Activated CD8-positive, alpha-beta T cell treated with anti-CD3 and anti-CD28 coated beads for 36 hours (primary cell): ENCODE results near the gene TBC1D25. TPM values are rescaled to one million over a fixed set of nuclear protein-coding genes. Genes with fewer than 3 reads are reported as not detected.

Source experiments
- ATAC-seq: fragments of 200-7000 bp; cut with Tn5 transposase; one replicate; pipeline ENCODE4 v1.10.0; 2021; ENCODE audit warnings: mild to moderate bottlenecking, moderate library complexity
- CTCF ChIA-PET: fragments of 350-600 bp; sonication (Branson Sonifier 250); formaldehyde crosslinking; loops from one replicate; lab custom pipeline; 2021; ENCODE audit warnings: antibody characterized with exemption; lab: Charles Lee
- POLR2A ChIA-PET: fragments of 350-600 bp; sonication (Branson Sonifier 250); formaldehyde crosslinking; loops from one replicate; lab custom pipeline; 2021; ENCODE audit warnings: antibody characterized with exemption; lab: Charles Lee
- DNase-seq: peaks from one replicate; pipeline ENCODE4 v3.0.0-alpha.2; 2020
- H3K27ac Mint-ChIP-seq: one replicate; pipeline ENCODE4 v1.8.0; 2021; ENCODE audit warnings: mild to moderate bottlenecking, mixed read lengths
- H3K27me3 Mint-ChIP-seq: one replicate; pipeline ENCODE4 v1.8.0; 2021; ENCODE audit warnings: mixed read lengths
- H3K36me3 Mint-ChIP-seq: one replicate; pipeline ENCODE4 v1.8.0; 2021; ENCODE audit warnings: low read depth, mixed read lengths
- H3K4me1 Mint-ChIP-seq: one replicate; pipeline ENCODE4 v1.8.0; 2021; ENCODE audit warnings: low read depth, mixed read lengths
- H3K4me3 Mint-ChIP-seq: one replicate; pipeline ENCODE4 v1.8.0; 2021; ENCODE audit warnings: mild to moderate bottlenecking, moderate library complexity, mixed read lengths
- H3K9me3 Mint-ChIP-seq: one replicate; pipeline ENCODE4 v1.8.0; 2021; ENCODE audit warnings: mixed read lengths
- CTCF ChIP-seq: fragments of 200-600 bp; IDR thresholded peaks from one replicate; pipeline ENCODE4 v1.8.0; 2022; ENCODE audit warnings: antibody characterized with exemption, mild to moderate bottlenecking
- intact Hi-C: fragments of 100-400 bp; cut with micrococcal nuclease; formaldehyde crosslinking; loops from one replicate; pipeline ENCODE4 v1.10.0; 2022
- total RNA-seq, 2 experiments: library from RNA; stranded (reverse); gene quantifications; one replicate each; pipeline ENCODE4 v1.2.3, GENCODE V29; 2021

Gene TBC1D25
- total RNA-seq, 2 experiments from 2014 or later: 11.4 to 11.9 TPM

- Mint-ChIP-seq H3K27ac (no peak overlapping the region), H3K4me3 (no peak overlapping the region), H3K9me3 (no peaks in the 10 kb centered on the region), H3K4me1 (peaks cover 3% of the 10 kb centered on the region), H3K27me3 (no peaks in the 10 kb centered on the region), H3K36me3 (peaks cover 14% of the 10 kb centered on the region)
- intact Hi-C loops: no loop called here
- DNase-seq (no peak), ATAC-seq (no peak)
- ChIA-PET CTCF (no interaction called here), POLR2A (interaction anchor here (0.6 kb wide), 1 partner anchor 17 kb away, joined by 4 read pairs; no protein-coding TSS in a partner anchor)
- no peak for TF ChIP-seq CTCF
Observed at GRCh38 chrX:48560681-48561080, 21.2 kb downstream of the TBC1D25 start.

GRCh38 chrX:48569958-48570357, 30.4 kb downstream of the TBC1D25 start:
- POLR2A ChIA-PET: interaction anchor here (0.8 kb wide), 1 partner anchor 9 kb away, joined by 3 read pairs; no protein-coding TSS in a partner anchor
- peaks cover 3% of the 10 kb centered on the region for H3K36me3 Mint-ChIP-seq
- DNase-seq (peak; percentile 29), ATAC-seq (peak; percentile 57)
- H3K4me1 Mint-ChIP-seq: peaks cover 4% of the 10 kb centered on the region
- no peaks in the 10 kb centered on the region for H3K27me3 Mint-ChIP-seq
- CTCF ChIA-PET: interaction anchor here (1.3 kb wide), 1 partner anchor 30 kb away, joined by 3 read pairs; the partner anchor contains the start of gene TBC1D25
- no peak for TF ChIP-seq CTCF
- no peak overlapping the region for H3K4me3 Mint-ChIP-seq
- H3K9me3 Mint-ChIP-seq: no peaks in the 10 kb centered on the region
- intact Hi-C loops: loop anchor here (5.0 kb wide), 1 partner anchor 33 kb away; the partner anchor contains the start of gene TBC1D25
- no peak overlapping the region for H3K27ac Mint-ChIP-seq

DNA sequence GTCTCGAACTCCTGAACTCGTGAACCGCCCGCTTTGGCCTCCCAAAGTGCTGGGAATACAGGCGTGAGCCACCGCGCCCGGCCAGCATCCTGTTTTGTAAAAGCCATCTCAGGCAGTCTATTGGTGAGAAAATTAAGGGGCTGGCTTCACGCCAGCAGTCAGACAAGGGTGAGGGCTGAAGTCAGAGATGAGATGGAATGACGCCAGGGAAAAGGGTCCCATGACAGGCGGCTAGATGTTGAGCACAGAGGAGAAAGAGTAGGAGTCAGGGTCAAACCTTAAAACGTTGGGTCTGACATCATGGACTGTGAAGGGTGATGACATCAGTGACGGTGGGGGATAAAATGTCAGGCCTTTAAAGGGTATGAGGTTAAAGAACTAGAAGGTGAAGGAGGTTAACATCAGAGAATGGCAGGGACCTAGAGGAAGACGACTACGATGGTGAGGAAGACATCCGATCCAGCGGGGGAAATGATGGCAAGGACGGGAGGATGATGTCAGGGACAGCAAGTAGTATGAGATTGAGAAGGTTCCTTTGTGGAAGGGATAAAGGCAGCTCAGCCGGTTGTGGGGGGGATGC, 34.3 kb downstream of the TBC1D25 start:
- H3K36me3 Mint-ChIP-seq: peaks cover 36% of the 10 kb centered on the region
- DNase-seq (peak; percentile 54), ATAC-seq (peak; percentile 20)
- H3K27ac Mint-ChIP-seq: peak overlapping the region; percentile 95
- no peak for TF ChIP-seq CTCF
- no peaks in the 10 kb centered on the region for H3K9me3 Mint-ChIP-seq
- H3K27me3 Mint-ChIP-seq: no peaks in the 10 kb centered on the region
- peak overlapping the region; percentile 83 for H3K4me3 Mint-ChIP-seq
- POLR2A ChIA-PET: interaction anchor here (0.6 to 2.4 kb wide), 9 partner anchors 12 to 896 kb away, joined by 3 to 16 read pairs (median 3); partner anchors contain the start of genes FTSJ1 and TBC1D25
- intact Hi-C loops: loop anchor here (5.0 kb wide), 1 partner anchor 36 kb away; the partner anchor contains the start of gene TBC1D25
- CTCF ChIA-PET: no interaction called here
- H3K4me1 Mint-ChIP-seq: peaks cover 13% of the 10 kb centered on the region

GRCh38 chrX:48574270-48575266, 35.1 kb downstream of the TBC1D25 start, which contains the start of gene RBM3:
Gene RBM3 (plus strand): TSS chrX:48574484. CDS start chrX:48575181, 697 bp downstream.
- DNase-seq (peak; percentile 94), ATAC-seq (peak; percentile 94)
- ChIA-PET POLR2A (interaction anchor here (0.6 to 2.4 kb wide), 11 partner anchors 9 to 897 kb away, joined by 3 to 16 read pairs (median 3); partner anchors contain the start of genes FTSJ1 and TBC1D25), CTCF (no interaction called here)
- peak within 1 kb of the TSS; percentile 95 for H3K27ac Mint-ChIP-seq
- intact Hi-C loops: loop anchor here (5.0 kb wide), 1 partner anchor 37 kb away; the partner anchor contains the start of gene TBC1D25
- no peaks in the 10 kb centered on the region for H3K27me3 Mint-ChIP-seq
- H3K9me3 Mint-ChIP-seq: no peaks in the 10 kb centered on the region
- peaks cover 39% of the 10 kb centered on the region for H3K36me3 Mint-ChIP-seq
- H3K4me1 Mint-ChIP-seq: peaks cover 16% of the 10 kb centered on the region
- TF ChIP-seq CTCF: peak; percentile 41
- peak within 1 kb of the TSS; percentile 83 for H3K4me3 Mint-ChIP-seq
